ENCODE results near the gene KDM6B.

Gene KDM6B

GRCh38 chr17:7834957-7835813 lies 1.2 kb downstream of the KDM6B start (continued):
- TF ChIP-seq ZNF354C (tag by site-specific recombination; IDR thresholded peaks at IDR 0.05; ENCODE audit: borderline replicate concordance, low read depth) (no peak), ZNF560 (tag by site-specific recombination; IDR thresholded peaks at IDR 0.05; ENCODE audit: borderline replicate concordance) (no peak), PATZ1 (tag by site-specific recombination; IDR thresholded peaks at IDR 0.05) (peak; percentile 100), ZNF677 (tag by site-specific recombination; IDR thresholded peaks at IDR 0.05) (no peak), ZNF155 (tag by site-specific recombination; IDR thresholded peaks at IDR 0.05) (no peak), OVOL3 (tag by site-specific recombination; IDR thresholded peaks at IDR 0.05) (no peak), ZNF366 (tag by site-specific recombination; conservative IDR thresholded peaks at IDR 0.05) (no peak; the same call in 1 of the 2 replicates), OSR2 (tag by site-specific recombination; IDR thresholded peaks at IDR 0.05) (peak; percentile 40; the same call in 1 of the 2 replicates), ZNF23 (tag by site-specific recombination; IDR thresholded peaks at IDR 0.05; ENCODE audit: borderline replicate concordance) (no peak), MEIS1 (CRISPR knock-in tag; IDR thresholded peaks at IDR 0.05; ENCODE audit: borderline replicate concordance) (no peak), ZNF19 (tag by site-specific recombination; IDR thresholded peaks at IDR 0.05; ENCODE audit: low read depth) (no peak), BCL11A (tag by site-specific recombination; IDR thresholded peaks at IDR 0.05; ENCODE audit: low read depth) (peak; percentile 67; the same call in 1 of the 2 replicates), ZBTB20 (tag by site-specific recombination; IDR thresholded peaks at IDR 0.05) (peak; percentile 10; the same call in 1 of the 2 replicates), TRIM28 (IDR thresholded peaks at IDR 0.05; ENCODE audit: borderline replicate concordance, low read length) (no peak), ZNF175 (tag by site-specific recombination; IDR thresholded peaks at IDR 0.05) (no peak), ZNF658 (tag by site-specific recombination; IDR thresholded peaks at IDR 0.05) (no peak), ZNF624 (tag by site-specific recombination; IDR thresholded peaks at IDR 0.05) (no peak), ZNF214 (tag by site-specific recombination; IDR thresholded peaks at IDR 0.05; ENCODE audit: borderline replicate concordance) (no peak), ZNF629 (tag by site-specific recombination; IDR thresholded peaks at IDR 0.05) (peak; percentile 65), ZNF211 (tag by site-specific recombination; IDR thresholded peaks at IDR 0.05; ENCODE audit: low read depth) (no peak), KLF8 (tag by site-specific recombination; IDR thresholded peaks at IDR 0.05) (no peak), ZNF610 (tag by site-specific recombination; IDR thresholded peaks at IDR 0.05; ENCODE audit: borderline replicate concordance) (no peak), ZNF645 (tag by site-specific recombination; IDR thresholded peaks at IDR 0.05) (no peak), HOXA7 (CRISPR knock-in tag; IDR thresholded peaks at IDR 0.05; ENCODE audit: borderline replicate concordance) (no peak), ZNF600 (tag by site-specific recombination; IDR thresholded peaks at IDR 0.05) (no peak; the same call in 1 of the 2 replicates), ZNF621 (tag by site-specific recombination; IDR thresholded peaks at IDR 0.05) (no peak), ZNF24 (tag by site-specific recombination; IDR thresholded peaks at IDR 0.05) (peak; percentile 30; the same call in 1 of the 2 replicates)
- TF ChIP-seq, protein P1, sequence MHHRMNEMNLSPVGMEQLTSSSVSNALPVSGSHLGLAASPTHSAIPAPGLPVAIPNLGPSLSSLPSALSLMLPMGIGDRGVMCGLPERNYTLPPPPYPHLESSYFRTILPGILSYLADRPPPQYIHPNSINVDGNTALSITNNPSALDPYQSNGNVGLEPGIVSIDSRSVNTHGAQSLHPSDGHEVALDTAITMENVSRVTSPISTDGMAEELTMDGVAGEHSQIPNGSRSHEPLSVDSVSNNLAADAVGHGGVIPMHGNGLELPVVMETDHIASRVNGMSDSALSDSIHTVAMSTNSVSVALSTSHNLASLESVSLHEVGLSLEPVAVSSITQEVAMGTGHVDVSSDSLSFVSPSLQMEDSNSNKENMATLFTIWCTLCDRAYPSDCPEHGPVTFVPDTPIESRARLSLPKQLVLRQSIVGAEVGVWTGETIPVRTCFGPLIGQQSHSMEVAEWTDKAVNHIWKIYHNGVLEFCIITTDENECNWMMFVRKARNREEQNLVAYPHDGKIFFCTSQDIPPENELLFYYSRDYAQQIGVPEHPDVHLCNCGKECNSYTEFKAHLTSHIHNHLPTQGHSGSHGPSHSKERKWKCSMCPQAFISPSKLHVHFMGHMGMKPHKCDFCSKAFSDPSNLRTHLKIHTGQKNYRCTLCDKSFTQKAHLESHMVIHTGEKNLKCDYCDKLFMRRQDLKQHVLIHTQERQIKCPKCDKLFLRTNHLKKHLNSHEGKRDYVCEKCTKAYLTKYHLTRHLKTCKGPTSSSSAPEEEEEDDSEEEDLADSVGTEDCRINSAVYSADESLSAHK (tag by site-specific recombination; IDR thresholded peaks at IDR 0.05), result no peak; the same call in none of the 2 replicates
- TF ChIP-seq, protein P2, sequence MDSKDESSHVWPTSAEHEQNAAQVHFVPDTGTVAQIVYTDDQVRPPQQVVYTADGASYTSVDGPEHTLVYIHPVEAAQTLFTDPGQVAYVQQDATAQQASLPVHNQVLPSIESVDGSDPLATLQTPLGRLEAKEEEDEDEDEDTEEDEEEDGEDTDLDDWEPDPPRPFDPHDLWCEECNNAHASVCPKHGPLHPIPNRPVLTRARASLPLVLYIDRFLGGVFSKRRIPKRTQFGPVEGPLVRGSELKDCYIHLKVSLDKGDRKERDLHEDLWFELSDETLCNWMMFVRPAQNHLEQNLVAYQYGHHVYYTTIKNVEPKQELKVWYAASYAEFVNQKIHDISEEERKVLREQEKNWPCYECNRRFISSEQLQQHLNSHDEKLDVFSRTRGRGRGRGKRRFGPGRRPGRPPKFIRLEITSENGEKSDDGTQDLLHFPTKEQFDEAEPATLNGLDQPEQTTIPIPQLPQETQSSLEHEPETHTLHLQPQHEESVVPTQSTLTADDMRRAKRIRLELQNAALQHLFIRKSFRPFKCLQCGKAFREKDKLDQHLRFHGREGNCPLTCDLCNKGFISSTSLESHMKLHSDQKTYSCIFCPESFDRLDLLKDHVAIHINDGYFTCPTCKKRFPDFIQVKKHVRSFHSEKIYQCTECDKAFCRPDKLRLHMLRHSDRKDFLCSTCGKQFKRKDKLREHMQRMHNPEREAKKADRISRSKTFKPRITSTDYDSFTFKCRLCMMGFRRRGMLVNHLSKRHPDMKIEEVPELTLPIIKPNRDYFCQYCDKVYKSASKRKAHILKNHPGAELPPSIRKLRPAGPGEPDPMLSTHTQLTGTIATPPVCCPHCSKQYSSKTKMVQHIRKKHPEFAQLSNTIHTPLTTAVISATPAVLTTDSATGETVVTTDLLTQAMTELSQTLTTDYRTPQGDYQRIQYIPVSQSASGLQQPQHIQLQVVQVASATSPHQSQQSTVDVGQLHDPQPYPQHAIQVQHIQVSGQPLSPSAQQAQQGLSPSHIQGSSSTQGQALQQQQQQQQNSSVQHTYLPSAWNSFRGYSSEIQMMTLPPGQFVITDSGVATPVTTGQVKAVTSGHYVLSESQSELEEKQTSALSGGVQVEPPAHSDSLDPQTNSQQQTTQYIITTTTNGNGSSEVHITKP (tag by site-specific recombination; IDR thresholded peaks at IDR 0.05), result no peak; the same call in none of the 2 replicates
